Mesothelial cell of epicardium (in vitro differentiated cells): ENCODE measurements around the gene DCHS1. TPM values are rescaled to one million over a fixed set of nuclear protein-coding genes. Genes with fewer than 3 reads are reported as not detected.

ENCODE experiments used
- DNase-seq, 2 experiments: peaks; one replicate each; pipeline ENCODE4 v3.0.0; 2021; ENCODE audit warnings: low spot score in 2 of 2; ENCODE audit not compliant: unreplicated experiment in 2 of 2
- H3K27ac Mint-ChIP-seq: 2 replicates; pipeline ENCODE4 v1.8.0; 2021; ENCODE audit warnings: mixed read lengths
- H3K27me3 Mint-ChIP-seq: 2 replicates; pipeline ENCODE4 v1.8.0; 2021; ENCODE audit warnings: low read depth, mixed read lengths
- H3K36me3 Mint-ChIP-seq: 2 replicates; pipeline ENCODE4 v1.8.0; 2021; ENCODE audit warnings: mixed read lengths
- H3K4me1 Mint-ChIP-seq: 2 replicates; pipeline ENCODE4 v1.8.0; 2021; ENCODE audit warnings: mixed read lengths
- H3K4me3 Mint-ChIP-seq: 2 replicates; pipeline ENCODE4 v1.8.0; 2021; ENCODE audit warnings: mild to moderate bottlenecking, moderate library complexity, mixed read lengths
- H3K9me3 Mint-ChIP-seq: 2 replicates; pipeline ENCODE4 v1.8.0; 2021; ENCODE audit warnings: mixed read lengths
- total RNA-seq: library from RNA; stranded (reverse); gene quantifications from 3 replicates; pipeline ENCODE4 v1.2.1, GENCODE V29; 2021
- TF ChIP-seq, protein P1 (sequence below): fragments of 200-600 bp; sonication (generic); IDR thresholded peaks from one replicate; pipeline ENCODE4 v1.5.0; 2021; ENCODE audit warnings: antibody characterized with exemption; ENCODE audit not compliant: unreplicated experiment

Gene DCHS1
- total RNA-seq, 1 donor from 2014 or later, result 81.2 TPM

DNA sequence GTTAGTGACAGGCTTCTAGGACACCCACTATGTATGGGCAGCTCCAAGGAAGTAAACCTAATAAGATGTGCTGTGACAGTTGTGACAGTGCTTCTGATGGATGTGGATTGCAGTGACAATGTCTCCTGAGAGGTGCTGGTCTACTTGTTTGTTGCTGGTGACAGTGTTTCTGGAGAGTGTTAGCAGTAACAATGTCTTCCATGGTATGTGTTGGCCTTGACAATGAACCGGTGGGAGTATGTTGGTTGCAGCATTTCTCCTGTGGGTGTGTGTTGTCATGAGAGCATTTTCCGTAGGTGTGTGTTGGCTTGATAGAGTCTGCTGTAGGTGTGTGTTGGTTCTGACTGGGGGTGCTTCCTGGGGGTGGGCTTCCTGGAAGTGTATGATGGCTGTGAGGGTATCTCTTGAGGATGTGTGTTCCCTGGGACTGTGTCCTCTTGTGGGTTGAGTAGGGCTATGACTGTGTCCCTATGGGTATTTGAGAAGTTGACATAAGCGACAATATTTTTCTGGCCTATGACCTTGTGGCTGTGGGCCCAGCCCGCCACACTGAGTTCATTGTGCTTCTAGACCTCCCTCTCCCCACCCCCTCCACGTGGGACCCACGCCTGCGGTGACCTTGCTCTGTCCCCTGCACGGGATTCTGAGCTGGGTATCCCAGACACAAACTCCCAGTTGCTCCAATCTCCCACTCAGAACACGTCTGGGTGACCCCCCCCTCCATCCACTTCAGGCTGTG is 1.2 kb downstream of the DCHS1 start:
- H3K36me3 Mint-ChIP-seq, result no peaks in the 10 kb centered on the region
- DNase-seq, result no peak
- H3K27ac Mint-ChIP-seq, result no peak overlapping the region
- TF ChIP-seq, protein P1, sequence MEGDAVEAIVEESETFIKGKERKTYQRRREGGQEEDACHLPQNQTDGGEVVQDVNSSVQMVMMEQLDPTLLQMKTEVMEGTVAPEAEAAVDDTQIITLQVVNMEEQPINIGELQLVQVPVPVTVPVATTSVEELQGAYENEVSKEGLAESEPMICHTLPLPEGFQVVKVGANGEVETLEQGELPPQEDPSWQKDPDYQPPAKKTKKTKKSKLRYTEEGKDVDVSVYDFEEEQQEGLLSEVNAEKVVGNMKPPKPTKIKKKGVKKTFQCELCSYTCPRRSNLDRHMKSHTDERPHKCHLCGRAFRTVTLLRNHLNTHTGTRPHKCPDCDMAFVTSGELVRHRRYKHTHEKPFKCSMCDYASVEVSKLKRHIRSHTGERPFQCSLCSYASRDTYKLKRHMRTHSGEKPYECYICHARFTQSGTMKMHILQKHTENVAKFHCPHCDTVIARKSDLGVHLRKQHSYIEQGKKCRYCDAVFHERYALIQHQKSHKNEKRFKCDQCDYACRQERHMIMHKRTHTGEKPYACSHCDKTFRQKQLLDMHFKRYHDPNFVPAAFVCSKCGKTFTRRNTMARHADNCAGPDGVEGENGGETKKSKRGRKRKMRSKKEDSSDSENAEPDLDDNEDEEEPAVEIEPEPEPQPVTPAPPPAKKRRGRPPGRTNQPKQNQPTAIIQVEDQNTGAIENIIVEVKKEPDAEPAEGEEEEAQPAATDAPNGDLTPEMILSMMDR, result no peak
- peaks cover 12% of the 10 kb centered on the region for H3K4me1 Mint-ChIP-seq
- H3K27me3 Mint-ChIP-seq, result peaks cover 18% of the 10 kb centered on the region
- no peaks in the 10 kb centered on the region for H3K9me3 Mint-ChIP-seq
- H3K4me3 Mint-ChIP-seq, result no peak overlapping the region

- no peak overlapping the region for H3K27ac Mint-ChIP-seq
- no peak for DNase-seq
- TF ChIP-seq, protein P1, result no peak
- H3K4me1 Mint-ChIP-seq, result peaks cover 12% of the 10 kb centered on the region
- H3K9me3 Mint-ChIP-seq, result no peaks in the 10 kb centered on the region
- H3K36me3 Mint-ChIP-seq, result no peaks in the 10 kb centered on the region
- H3K27me3 Mint-ChIP-seq, result peaks cover 18% of the 10 kb centered on the region
- H3K4me3 Mint-ChIP-seq, result no peak overlapping the region
These were observed 2.0 kb downstream of the DCHS1 start for GRCh38 chr11:6653656-6654055.

DNA sequence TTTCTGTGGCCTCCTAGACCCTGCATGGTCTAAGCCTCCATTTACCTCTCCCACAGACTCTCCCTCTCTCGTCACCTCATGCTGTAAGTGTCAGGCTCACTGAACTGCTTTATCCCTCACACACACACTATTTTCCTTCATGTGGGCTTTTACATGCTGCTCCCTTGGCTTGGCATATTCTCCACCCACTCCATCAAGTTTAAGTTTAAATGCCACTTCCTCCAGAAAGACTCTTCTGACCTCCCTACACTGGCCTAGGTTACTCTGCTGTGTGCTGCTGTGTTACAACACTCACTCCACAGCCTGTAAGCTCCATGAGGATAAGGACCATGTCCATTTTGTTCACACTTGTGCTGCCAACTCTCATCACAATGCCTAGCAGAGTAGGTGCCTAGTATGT is 2.5 kb downstream of the DCHS1 start:
- Mint-ChIP-seq H3K4me3 (no peak overlapping the region), H3K36me3 (no peaks in the 10 kb centered on the region), H3K4me1 (peaks cover 12% of the 10 kb centered on the region), H3K9me3 (no peaks in the 10 kb centered on the region), H3K27ac (no peak overlapping the region), H3K27me3 (peaks cover 17% of the 10 kb centered on the region)
- TF ChIP-seq, protein P1, result no peak
- DNase-seq, result no peak

DNA sequence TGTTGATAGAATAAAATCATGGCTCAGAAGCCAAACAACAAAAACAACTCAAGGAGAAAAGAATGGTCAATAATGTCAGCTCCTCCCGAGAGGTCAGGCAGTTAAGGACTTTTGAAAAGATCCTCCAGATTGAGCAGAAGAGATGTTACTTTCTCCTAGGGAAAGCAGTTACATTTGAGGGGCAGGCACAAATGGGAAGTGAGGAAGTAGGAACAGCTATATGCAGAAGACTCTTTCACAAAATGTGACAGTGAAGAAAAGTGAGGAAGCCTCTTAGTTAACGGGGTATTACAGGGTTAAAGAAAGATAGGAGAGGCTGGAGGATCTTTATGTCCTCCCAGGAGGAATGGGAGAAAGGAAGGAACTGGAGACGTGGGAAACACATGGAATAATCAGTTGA is 3.4 kb downstream of the DCHS1 start:
- Mint-ChIP-seq H3K4me1 (peaks cover 12% of the 10 kb centered on the region), H3K27me3 (peaks cover 13% of the 10 kb centered on the region), H3K27ac (no peak overlapping the region), H3K9me3 (no peaks in the 10 kb centered on the region), H3K36me3 (no peaks in the 10 kb centered on the region), H3K4me3 (no peak overlapping the region)
- no peak for DNase-seq
- TF ChIP-seq, protein P1, result no peak

GRCh38 chr11:6650980-6651379 is 4.6 kb downstream of the DCHS1 start:
- no peak overlapping the region for H3K4me3 Mint-ChIP-seq
- no peak for DNase-seq
- TF ChIP-seq, protein P1, result no peak
- H3K9me3 Mint-ChIP-seq, result no peaks in the 10 kb centered on the region
- H3K27me3 Mint-ChIP-seq, result peaks cover 1% of the 10 kb centered on the region
- H3K4me1 Mint-ChIP-seq, result peaks cover under 1% of the 10 kb centered on the region
- H3K27ac Mint-ChIP-seq, result no peak overlapping the region
- no peaks in the 10 kb centered on the region for H3K36me3 Mint-ChIP-seq
